GM18873 (cell line): ENCODE data around the gene SAMD13.
"Not testable (repeated sequence)": the region's sequence is repeated elsewhere in the genome, so short reads cannot be mapped to it uniquely, and the experiment has no call there.

Experiments
- ATAC-seq: cut with Tn5 transposase; IDR thresholded peaks from one replicate; pipeline ENCODE4 v1.9.1; 2021; ENCODE audit warnings: mild to moderate bottlenecking, moderate library complexity, moderate number of reproducible peaks; ENCODE audit not compliant: unreplicated experiment, low FRiP score

SAMD13 gene

GRCh38 chr1:84282780-84283333 lies 18.7 kb upstream of the SAMD13 start:
- peak; percentile 67 for ATAC-seq

- ATAC-seq, result no peak
Observed at GRCh38 chr1:84283381-84283780, 18.1 kb upstream of the SAMD13 start.

GRCh38 chr1:84286071-84286470 lies 15.4 kb upstream of the SAMD13 start:
- no peak for ATAC-seq

- ATAC-seq, result not testable (repeated sequence)
Observed at GRCh38 chr1:84287389-84287788, 14.1 kb upstream of the SAMD13 start.

GRCh38 chr1:84289169-84289785 lies 12.2 kb upstream of the SAMD13 start:
- no peak for ATAC-seq

- ATAC-seq, result no peak
Observed at GRCh38 chr1:84291882-84292655, 9.4 kb upstream of the SAMD13 start.

GRCh38 chr1:84293766-84294165 lies 7.7 kb upstream of the SAMD13 start:
- no peak for ATAC-seq

GRCh38 chr1:84294751-84295150 lies 6.8 kb upstream of the SAMD13 start:
- no peak for ATAC-seq

- ATAC-seq, result no peak
Observed at GRCh38 chr1:84297546-84298244, 3.8 kb upstream of the SAMD13 start.

GRCh38 chr1:84298328-84298683 lies 3.2 kb upstream of the SAMD13 start:
- ATAC-seq, result peak; percentile 55

GRCh38 chr1:84298684-84299535 lies 2.6 kb upstream of the SAMD13 start:
- ATAC-seq, result peak; percentile 32

- ATAC-seq, result no peak
Observed at GRCh38 chr1:84299536-84300170, 1.9 kb upstream of the SAMD13 start.

- ATAC-seq, result no peak
Observed at GRCh38 chr1:84300501-84300900, 1.0 kb upstream of the SAMD13 start.

GRCh38 chr1:84301785-84302385 lies 377 bp downstream of the SAMD13 start:
- no peak for ATAC-seq

GRCh38 chr1:84303314-84303830 lies 1.9 kb downstream of the SAMD13 start:
- ATAC-seq, result no peak

- ATAC-seq, result no peak
Observed at GRCh38 chr1:84307398-84307797, 5.9 kb downstream of the SAMD13 start.

GRCh38 chr1:84311296-84311695 lies 9.8 kb downstream of the SAMD13 start:
- no peak for ATAC-seq

GRCh38 chr1:84319662-84320061 lies 18.2 kb downstream of the SAMD13 start:
- ATAC-seq, result no peak

- ATAC-seq, result no peak
Observed at GRCh38 chr1:84327830-84328229, 26.3 kb downstream of the SAMD13 start.
